PC-3 (cell line): ENCODE measurements around the gene GFAP. TPM values are rescaled to one million over a fixed set of nuclear protein-coding genes. Genes with fewer than 3 reads are reported as not detected.

Source experiments
- ATAC-seq: fragments of 200-7000 bp; cut with Tn5 transposase; 2 replicates; pipeline ENCODE4 v1.9.1; 2020; ENCODE audit warnings: mild to moderate bottlenecking, moderate library complexity
- BruUV-seq: library from RNA; stranded (reverse); fragments of 400-500 nt; replicated peaks from 2 replicates; lab custom pipeline; 2021; lab: Mats Ljungman, UMichigan
- CTCF ChIA-PET: fragments of 300-600 bp; sonication (Branson Sonifier 250); formaldehyde crosslinking; loops from one replicate; lab custom pipeline; 2022; ENCODE audit warnings: antibody characterized with exemption; lab: Charles Lee
- POLR2A ChIA-PET: fragments of 300-600 bp; sonication (Branson Sonifier 250); formaldehyde crosslinking; loops from one replicate; lab custom pipeline; 2022; ENCODE audit warnings: antibody characterized with exemption; ENCODE audit not compliant: unreplicated experiment; lab: Charles Lee
- DNase-seq: peaks from one replicate; pipeline ENCODE4 v3.0.0-alpha.2; 2015
- H2AFZ ChIP-seq: fragments of 300-600 bp; sonication (generic); 2 replicates; pipeline ENCODE4 v1.6.0; 2016; ENCODE audit warnings: antibody characterized with exemption, low read length
- H3F3A ChIP-seq: fragments of 300-600 bp; sonication (generic); one replicate; pipeline ENCODE4 v1.6.0; 2017; ENCODE audit warnings: antibody characterized with exemption, low read length, control low read depth, mild to moderate bottlenecking; ENCODE audit not compliant: unreplicated experiment
- H3K27ac ChIP-seq: fragments of 300-600 bp; sonication (generic); 2 replicates; pipeline ENCODE4 v1.5.1; 2016; ENCODE audit warnings: mild to moderate bottlenecking, low read length
- H3K27me3 ChIP-seq: fragments of 300-600 bp; sonication (generic); 2 replicates; pipeline ENCODE4 v1.6.1; 2016; ENCODE audit warnings: low read length, mixed read lengths
- H3K36me3 ChIP-seq: fragments of 300-600 bp; sonication (generic); 2 replicates; pipeline ENCODE4 v1.6.1; 2016; ENCODE audit warnings: low read depth, mixed run types, low read length, mixed read lengths
- H3K4me1 ChIP-seq: fragments of 300-600 bp; sonication (generic); 2 replicates; pipeline ENCODE4 v1.5.1; 2016; ENCODE audit warnings: low read length; ENCODE audit not compliant: insufficient read depth
- H3K4me2 ChIP-seq: fragments of 300-600 bp; sonication (generic); 2 replicates; pipeline ENCODE4 v1.6.0; 2016; ENCODE audit warnings: low read length
- H3K4me3 ChIP-seq: fragments of 300-600 bp; sonication (generic); 2 replicates; pipeline ENCODE4 v1.5.1; 2016; ENCODE audit warnings: mild to moderate bottlenecking, low read length, mixed read lengths
- H3K79me2 ChIP-seq: fragments of 300-600 bp; sonication (generic); 2 replicates; pipeline ENCODE4 v1.6.1; 2017; ENCODE audit warnings: low read length, mixed read lengths
- H3K9ac ChIP-seq: fragments of 300-600 bp; sonication (generic); 2 replicates; pipeline ENCODE4 v1.6.0; 2016; ENCODE audit warnings: mild to moderate bottlenecking, low read length
- H3K9me2 ChIP-seq: fragments of 300-600 bp; sonication (generic); replicated peaks from 2 replicates; pipeline ENCODE4 v1.6.1; 2016; ENCODE audit warnings: mixed run types, low read length, mixed read lengths
- H3K9me3 ChIP-seq: fragments of 300-600 bp; sonication (generic); 2 replicates; pipeline ENCODE4 v1.6.1; 2016; ENCODE audit warnings: low read length, mixed read lengths
- H4K20me1 ChIP-seq: fragments of 300-600 bp; sonication (generic); 2 replicates; pipeline ENCODE4 v1.6.1; 2016; ENCODE audit warnings: low read length, mixed read lengths
- CTCF ChIP-seq: fragments of 300-600 bp; sonication (generic); conservative IDR thresholded peaks from 2 replicates; pipeline ENCODE4 v1.5.1; 2017; ENCODE audit warnings: antibody characterized with exemption, low read depth, mild to moderate bottlenecking, low read length
- EZH2 ChIP-seq: fragments of 300-600 bp; sonication (generic); IDR thresholded peaks from one replicate; pipeline ENCODE4 v1.6.1; 2017; ENCODE audit warnings: antibody characterized with exemption, mild to moderate bottlenecking, low read length; ENCODE audit not compliant: unreplicated experiment
- EZH2phosphoT487 ChIP-seq: fragments of 300-600 bp; sonication (generic); IDR thresholded peaks from 2 replicates; pipeline ENCODE4 v1.6.1; 2018; ENCODE audit warnings: mild to moderate bottlenecking, antibody characterized with exemption, low read length, borderline replicate concordance
- intact Hi-C: fragments of 100-400 bp; cut with micrococcal nuclease; formaldehyde crosslinking; loops from 2 replicates; pipeline ENCODE4 v1.9.0; 2023
- total RNA-seq: library from RNA; depleted of rRNA; stranded (reverse); fragments of >200 nt; gene quantifications from 2 replicates; pipeline ENCODE4 v1.2.3, GENCODE V29; 2014

GFAP gene
- total RNA-seq, 1 experiment from 2014 or later = 0.29 TPM

- no peaks in the 10 kb centered on the region for H3F3A ChIP-seq
- no peak for ATAC-seq
- H3K9ac ChIP-seq = no peak overlapping the region
- peak overlapping the region; percentile 21; the same call in 1 of the 2 replicates for H3K4me2 ChIP-seq
- H3K9me3 ChIP-seq = no peaks in the 10 kb centered on the region
- H3K27me3 ChIP-seq = no peaks in the 10 kb centered on the region
- peaks cover 20% of the 10 kb centered on the region for H3K4me1 ChIP-seq
- CTCF ChIA-PET = interaction anchor here (0.7 to 1.1 kb wide), 3 partner anchors 105 to 219 kb away, joined by 3 to 9 read pairs (median 4); no protein-coding TSS in a partner anchor
- H4K20me1 ChIP-seq = no peaks in the 10 kb centered on the region
- intact Hi-C loops = no loop called here
- no peaks in the 10 kb centered on the region for H3K79me2 ChIP-seq
- H3K36me3 ChIP-seq = no peaks in the 10 kb centered on the region
- H3K9me2 ChIP-seq = no peaks in the 10 kb centered on the region
- H3K27ac ChIP-seq = no peak overlapping the region
- no peak overlapping the region for H2AFZ ChIP-seq
- POLR2A ChIA-PET = interaction anchor here (0.5 kb wide), 1 partner anchor 30 kb away, joined by 8 read pairs; no protein-coding TSS in a partner anchor
- TF ChIP-seq EZH2phosphoT487 (no peak), EZH2 (no peak), CTCF (no peak)
- no peak overlapping the region for H3K4me3 ChIP-seq
- DNase-seq = no peak
- BruUV-seq = no TSS peak
These were observed 2.2 kb upstream of the GFAP start for GRCh38 chr17:44917456-44917855.

DNA sequence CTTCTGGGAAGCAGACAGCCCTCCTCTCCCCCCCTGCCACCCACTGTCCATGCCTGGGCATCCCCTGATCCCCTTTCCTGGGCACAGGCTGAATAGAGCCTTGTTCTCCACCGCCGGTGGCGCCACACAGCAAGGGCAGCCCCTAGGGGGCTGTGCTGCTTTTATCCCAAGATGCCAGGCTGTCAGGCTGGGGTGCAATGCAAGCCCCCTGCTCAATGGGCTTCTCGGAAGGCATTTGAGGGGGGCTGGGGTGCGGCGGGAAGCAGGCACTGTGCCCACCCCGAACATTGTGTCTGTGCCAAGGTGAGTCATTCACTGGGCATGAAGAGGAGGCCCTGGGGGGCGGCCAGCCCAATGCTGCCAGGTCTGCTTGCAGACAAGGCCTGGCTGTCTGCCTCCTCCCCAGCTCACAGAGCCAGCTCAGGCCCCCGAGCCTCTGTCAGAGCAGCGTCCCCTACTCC, 1.5 kb upstream of the GFAP start:
- no peak overlapping the region for H2AFZ ChIP-seq
- H3K4me3 ChIP-seq = no peak overlapping the region
- no peaks in the 10 kb centered on the region for H3K36me3 ChIP-seq
- H3K27me3 ChIP-seq = no peaks in the 10 kb centered on the region
- no peaks in the 10 kb centered on the region for H3F3A ChIP-seq
- no peak overlapping the region for H3K27ac ChIP-seq
- H3K4me1 ChIP-seq = peaks cover 20% of the 10 kb centered on the region
- no peaks in the 10 kb centered on the region for H3K9me2 ChIP-seq
- TF ChIP-seq EZH2 (no peak), CTCF (peak; percentile 27; the same call in 1 of the 2 replicates)
- no peaks in the 10 kb centered on the region for H4K20me1 ChIP-seq
- H3K79me2 ChIP-seq = no peaks in the 10 kb centered on the region
- intact Hi-C loops = no loop called here
- ATAC-seq = peak; percentile 57
- no TSS peak for BruUV-seq
- ChIA-PET POLR2A (no interaction called here), CTCF (interaction anchor here (0.6 to 0.7 kb wide), 3 partner anchors 95 to 212 kb away, joined by 3 to 9 read pairs (median 7); no protein-coding TSS in a partner anchor)
- peak; percentile 75 for DNase-seq
- H3K9me3 ChIP-seq = no peaks in the 10 kb centered on the region
- H3K9ac ChIP-seq = no peak overlapping the region
- peak overlapping the region; percentile 21 for H3K4me2 ChIP-seq
